HepG2 (cell line): Measurements from ENCODE around the gene GPC4. TPM values are rescaled to one million over a fixed set of nuclear protein-coding genes. Genes with fewer than 3 reads are reported as not detected.

Experiments used
- ATAC-seq: fragments of 200-7000 bp; cut with Tn5 transposase; 3 replicates; pipeline ENCODE4 v1.9.1; 2020; ENCODE audit warnings: mild to moderate bottlenecking, moderate library complexity
- BruUV-seq: library from RNA; stranded (reverse); fragments of 400-500 nt; replicated peaks from 2 replicates; lab custom pipeline; 2021; lab: Mats Ljungman, UMichigan
- CTCF ChIA-PET: fragments of 300-600 bp; formaldehyde crosslinking; extraction: SDS; loops from one replicate; lab custom pipeline; 2021; ENCODE audit warnings: low total read pairs, inconsistent platforms, low intra/inter-chr PET ratio; lab: Yijun Ruan, JAX
- POLR2A ChIA-PET: fragments of 350-600 bp; sonication (Branson Sonifier 250); formaldehyde crosslinking; loops from one replicate; lab custom pipeline; 2020; ENCODE audit warnings: antibody characterized with exemption, inconsistent platforms; lab: Yijun Ruan, JAX
- DNase-seq: peaks from one replicate; pipeline ENCODE4 v3.0.0-alpha.2; 2015; ENCODE audit warnings: low spot score
- FAIRE-seq: peaks from 3 replicates; lab custom pipeline; 2011; peaks lifted over from hg19 to GRCh38; lab: Jason Lieb, UNC
- H2AFZ ChIP-seq: one replicate; pipeline ENCODE4 v1.6.1; 2011; ENCODE audit warnings: low read length, inconsistent platforms
- H3K27ac ChIP-seq: fragments of 300-600 bp; 3 replicates; pipeline ENCODE4 v1.8.0; 2011; ENCODE audit warnings: mixed run types, mild to moderate bottlenecking, mixed read lengths, low read length, inconsistent platforms; ENCODE audit not compliant: insufficient read depth; ENCODE audit errors: extremely low read length
- H3K27me3 ChIP-seq, 2 experiments: fragments of 200-600 bp in 1 of 2; 2 replicates in 1 of 2; 3 replicates in 1 of 2; pipeline versions ENCODE4 v1.6.0 to v1.8.0; 2011; ENCODE audit warnings: low read length in 2 of 2, mild to moderate bottlenecking in 2 of 2, moderate library complexity in 2 of 2, inconsistent platforms in 1 of 2; ENCODE audit not compliant: insufficient read depth in 2 of 2, control insufficient read depth in 1 of 2
- H3K36me3 ChIP-seq, 2 experiments: fragments of 200-600 bp in 1 of 2; replicated peaks in 1 of 2; 2 replicates in 1 of 2; 3 replicates in 1 of 2; pipeline versions ENCODE4 v1.5.1 to v1.8.0; 2011; ENCODE audit warnings: low read length in 2 of 2, inconsistent platforms in 1 of 2; ENCODE audit not compliant: insufficient read depth in 2 of 2, control insufficient read depth in 1 of 2
- H3K4me1 ChIP-seq: 2 replicates; pipeline ENCODE4 v1.5.1; 2012; ENCODE audit warnings: low read length, inconsistent platforms; ENCODE audit not compliant: insufficient read depth
- H3K4me2 ChIP-seq: 2 replicates; pipeline ENCODE4 v1.6.0; 2011; ENCODE audit warnings: low read depth, low read length, inconsistent platforms
- H3K4me3 ChIP-seq, 3 experiments: fragments of 200-600 bp in 1 of 3; sonication (generic), shearing (Covaris generic) in 1 of 3; replicated peaks in 1 of 3; 2 replicates each; pipeline ENCODE4 v1.5.1; 2011 to 2016; ENCODE audit warnings: low read length in 3 of 3, inconsistent platforms in 2 of 3, low read depth in 2 of 3, mild to moderate bottlenecking in 2 of 3, control low read depth in 1 of 3, mixed read lengths in 1 of 3; ENCODE audit not compliant: insufficient read depth in 1 of 3
- H3K79me2 ChIP-seq: one replicate; pipeline ENCODE4 v1.6.1; 2011; ENCODE audit warnings: low read length, inconsistent platforms; ENCODE audit not compliant: insufficient read depth
- H3K9ac ChIP-seq: 2 replicates; pipeline ENCODE4 v1.6.0; 2011; ENCODE audit warnings: mild to moderate bottlenecking, low read depth, low read length, inconsistent platforms; ENCODE audit not compliant: insufficient read depth
- H3K9me3 ChIP-seq: 2 replicates; pipeline ENCODE4 v1.5.1; 2012; ENCODE audit warnings: mild to moderate bottlenecking, low read length
- H4K20me1 ChIP-seq: 2 replicates; pipeline ENCODE4 v1.6.0; 2011; ENCODE audit warnings: inconsistent platforms, mild to moderate bottlenecking, low read length, moderate library complexity; ENCODE audit not compliant: insufficient read depth
- HNF4A ChIP-seq: sonication (generic); formaldehyde crosslinking; IDR thresholded peaks from 2 replicates; pipeline ENCODE4 v1.4.0; 2020; ENCODE audit warnings: missing genetic modification reagents
- MAFF ChIP-seq: IDR thresholded peaks from 2 replicates; pipeline ENCODE4 v1.6.1; 2011; ENCODE audit warnings: low read depth, low read length, improper control_type of control experiment
- MAFK ChIP-seq, 2 experiments: IDR thresholded peaks in 1 of 2; conservative IDR thresholded peaks in 1 of 2; 2 replicates each; pipeline ENCODE4 v1.6.1; 2011; ENCODE audit warnings: improper control_type of control experiment in 2 of 2, low read length in 2 of 2
- SAFB2 ChIP-seq: sonication (generic); formaldehyde crosslinking; IDR thresholded peaks from 2 replicates; pipeline ENCODE4 v1.5.1; 2020; ENCODE audit warnings: missing genetic modification reagents, low read depth, mild to moderate bottlenecking, borderline replicate concordance
- SSRP1 ChIP-seq: IDR thresholded peaks from 2 replicates; pipeline ENCODE4 v1.6.1; 2016; ENCODE audit warnings: control low read depth
- TOPORS ChIP-seq: sonication (generic); formaldehyde crosslinking; IDR thresholded peaks from 2 replicates; pipeline ENCODE4 v1.8.0; 2023; ENCODE audit warnings: mild to moderate bottlenecking, missing genetic modification reagents
- ZNF549 ChIP-seq: sonication (generic); formaldehyde crosslinking; IDR thresholded peaks from 2 replicates; pipeline ENCODE4 v1.5.0; 2020; ENCODE audit warnings: missing genetic modification reagents
- WGBS: methylation state at CpG from one replicate; pipeline ENCODE4 v1.1.6; 2017; ENCODE audit warnings: low lambda C conversion rate; 5-methylcytosine and 5-hydroxymethylcytosine counted together
- in situ Hi-C: cut with HindIII; loops from 2 replicates; pipeline ENCODE4 v1.10.0; 2017; ENCODE audit warnings: low pct_unique_long_range_greater_than_20kb; ENCODE audit not compliant: extremely low pct_ligation_motif_present
- intact Hi-C: fragments of 100-400 bp; cut with micrococcal nuclease; formaldehyde crosslinking; loops from one replicate; pipeline ENCODE4 v1.10.0; 2022; ENCODE audit not compliant: unreplicated experiment
- polyA plus RNA-seq, 8 experiments: library from polyadenylated mRNA; depleted of rRNA in 3 of 8; stranded (reverse) in 7 of 8; unstranded in 1 of 8; fragments of >200 nt; fragmentation: Illumina TruSeq in 4 of 8; extraction: Trizol in 4 of 8; gene quantifications; 2 replicates each; pipeline versions ENCODE4 v1.2.1 to v1.2.3, GENCODE V29; 2011 to 2016; ENCODE audit warnings: low read depth in 4 of 8, missing spikeins in 1 of 8, mixed read lengths in 1 of 8; ENCODE audit not compliant: insufficient read depth in 1 of 8
- total RNA-seq, 5 experiments: library from RNA; depleted of rRNA; stranded (reverse); fragments of >200 nt; fragmentation: Illumina TruSeq; extraction: Trizol; gene quantifications; 2 replicates each; pipeline ENCODE4 v1.2.3, GENCODE V29; 2016; ENCODE audit warnings: low read depth in 1 of 5
- TF ChIP-seq, protein P1 (sequence below): sonication (generic); formaldehyde crosslinking; IDR thresholded peaks from 2 replicates; pipeline ENCODE4 v1.4.0; 2020; ENCODE audit warnings: missing genetic modification reagents, borderline replicate concordance

GPC4 gene
- total and polyA plus RNA-seq, 2 of the 13 experiments (the other 11 are each of a cell fraction or from before 2014, with no cell fraction given) = 0.29 to 0.38 TPM

DNA sequence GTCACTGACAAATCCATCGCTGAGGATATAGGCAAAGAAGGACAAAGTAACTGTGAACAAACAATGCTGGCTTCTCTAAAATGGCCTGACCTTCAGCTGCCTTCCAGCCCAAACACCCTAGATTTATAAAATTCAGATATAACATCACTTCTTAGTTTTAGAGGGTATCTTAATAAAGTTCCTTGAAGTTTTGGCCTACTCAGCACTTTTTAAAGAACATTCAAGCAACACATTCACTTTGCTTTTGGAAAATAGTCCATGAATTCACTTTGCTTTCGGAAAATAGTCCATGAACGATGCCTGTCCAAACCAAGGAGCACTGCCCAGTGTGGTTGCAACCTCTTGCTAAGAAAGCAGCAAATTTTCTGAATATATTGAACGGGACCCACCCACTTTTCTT lies 142.1 kb downstream of the GPC4 start:
- intact Hi-C loops = no loop called here
- WGBS = 14% methylated on average over 4 of the region's 4 CpGs
- Histone ChIP-seq H3K27ac (no peak overlapping the region), H2AFZ (no peak overlapping the region), H3K27me3 (no peaks in the 10 kb centered on the region), H3K9me3 (no peaks in the 10 kb centered on the region), H3K79me2 (no peaks in the 10 kb centered on the region), H4K20me1 (no peaks in the 10 kb centered on the region), H3K4me2 (no peak overlapping the region), H3K4me1 (0 out of 2 replicates have a peak, but pooled peaks cover under 1% of the 10 kb centered on the region), H3K4me3 (no peak overlapping the region), H3K9ac (no peak overlapping the region), H3K36me3 (no peaks in the 10 kb centered on the region)
- in situ Hi-C loops = no loop called here
- BruUV-seq = no TSS peak
- POLR2A ChIA-PET = no interaction called here
- no peak for DNase-seq
- no peak for TF ChIP-seq HNF4A
- peak; percentile 74 to 87 for TF ChIP-seq MAFK (conservative IDR thresholded peaks at IDR 0.05 in 1 of 2, IDR thresholded peaks at IDR 0.05 in 1 of 2; ENCODE audit: low read length in 2 of 2)
- peak; percentile 83 for TF ChIP-seq MAFF
- FAIRE-seq = no peak
- CTCF ChIA-PET = no interaction called here
- ATAC-seq = no peak

DNA sequence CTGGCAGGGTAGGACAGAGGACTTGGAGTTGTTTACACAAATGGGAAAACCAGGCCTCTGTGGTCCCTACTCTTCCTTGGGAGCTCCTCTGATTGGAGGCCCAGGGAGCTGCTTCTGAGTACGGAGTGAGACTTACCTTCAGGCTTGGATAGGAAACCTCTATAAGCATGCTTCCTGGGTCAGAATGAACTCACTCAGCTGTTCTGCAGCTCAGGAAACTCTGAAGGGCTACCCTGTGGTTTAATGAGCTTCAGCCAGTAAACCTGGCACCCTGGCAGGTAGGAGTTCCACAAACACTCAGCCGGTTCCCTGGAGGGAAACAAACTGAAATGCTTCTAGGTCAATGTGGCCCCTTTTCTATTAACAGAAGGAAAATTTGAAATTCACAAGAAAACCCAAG lies 146.1 kb downstream of the GPC4 start:
- BruUV-seq = no TSS peak
- no peak overlapping the region for H3K9ac ChIP-seq
- no peaks in the 10 kb centered on the region for H3K79me2 ChIP-seq
- no peaks in the 10 kb centered on the region; the same call in 1 of the 2 replicates for H3K4me1 ChIP-seq
- no peaks in the 10 kb centered on the region for H3K36me3 ChIP-seq
- H2AFZ ChIP-seq = no peak overlapping the region
- H3K9me3 ChIP-seq = no peaks in the 10 kb centered on the region
- no CpG with 5 or more reads among the region's 2 CpGs for WGBS
- no peaks in the 10 kb centered on the region for H4K20me1 ChIP-seq
- in situ Hi-C loops = no loop called here
- no peak for DNase-seq
- H3K27me3 ChIP-seq = no peaks in the 10 kb centered on the region
- H3K4me2 ChIP-seq = no peak overlapping the region
- H3K4me3 ChIP-seq = no peak overlapping the region
- H3K27ac ChIP-seq = no peak overlapping the region
- TF ChIP-seq SAFB2 (CRISPR knock-in tag) (no peak), TOPORS (CRISPR knock-in tag) (no peak), ZNF549 (no peak), SSRP1 (CRISPR knock-in tag) (no peak)
- TF ChIP-seq, protein P1, sequence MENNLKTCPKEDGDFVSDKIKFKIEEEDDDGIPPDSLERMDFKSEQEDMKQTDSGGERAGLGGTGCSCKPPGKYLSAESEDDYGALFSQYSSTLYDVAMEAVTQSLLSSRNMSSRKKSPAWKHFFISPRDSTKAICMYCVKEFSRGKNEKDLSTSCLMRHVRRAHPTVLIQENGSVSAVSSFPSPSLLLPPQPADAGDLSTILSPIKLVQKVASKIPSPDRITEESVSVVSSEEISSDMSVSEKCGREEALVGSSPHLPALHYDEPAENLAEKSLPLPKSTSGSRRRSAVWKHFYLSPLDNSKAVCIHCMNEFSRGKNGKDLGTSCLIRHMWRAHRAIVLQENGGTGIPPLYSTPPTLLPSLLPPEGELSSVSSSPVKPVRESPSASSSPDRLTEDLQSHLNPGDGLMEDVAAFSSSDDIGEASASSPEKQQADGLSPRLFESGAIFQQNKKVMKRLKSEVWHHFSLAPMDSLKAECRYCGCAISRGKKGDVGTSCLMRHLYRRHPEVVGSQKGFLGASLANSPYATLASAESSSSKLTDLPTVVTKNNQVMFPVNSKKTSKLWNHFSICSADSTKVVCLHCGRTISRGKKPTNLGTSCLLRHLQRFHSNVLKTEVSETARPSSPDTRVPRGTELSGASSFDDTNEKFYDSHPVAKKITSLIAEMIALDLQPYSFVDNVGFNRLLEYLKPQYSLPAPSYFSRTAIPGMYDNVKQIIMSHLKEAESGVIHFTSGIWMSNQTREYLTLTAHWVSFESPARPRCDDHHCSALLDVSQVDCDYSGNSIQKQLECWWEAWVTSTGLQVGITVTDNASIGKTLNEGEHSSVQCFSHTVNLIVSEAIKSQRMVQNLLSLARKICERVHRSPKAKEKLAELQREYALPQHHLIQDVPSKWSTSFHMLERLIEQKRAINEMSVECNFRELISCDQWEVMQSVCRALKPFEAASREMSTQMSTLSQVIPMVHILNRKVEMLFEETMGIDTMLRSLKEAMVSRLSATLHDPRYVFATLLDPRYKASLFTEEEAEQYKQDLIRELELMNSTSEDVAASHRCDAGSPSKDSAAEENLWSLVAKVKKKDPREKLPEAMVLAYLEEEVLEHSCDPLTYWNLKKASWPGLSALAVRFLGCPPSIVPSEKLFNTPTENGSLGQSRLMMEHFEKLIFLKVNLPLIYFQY (CRISPR knock-in tag) = no peak
- TF ChIP-seq, all 625 proteins: peak for 0
- intact Hi-C loops = no loop called here
- no peak for FAIRE-seq
- no peak for ATAC-seq
- ChIA-PET CTCF (no interaction called here), POLR2A (no interaction called here)
